ENCODE data around the gene NIPAL1. TPM values are rescaled to one million over a fixed set of nuclear protein-coding genes. Genes with fewer than 3 reads are reported as not detected.

NIPAL1 gene
- polyA plus RNA-seq, 3 donors, result 0.13 to 0.22 TPM; not detected in 1

GRCh38 chr4:48021100-48021499, 4.5 kb downstream of the NIPAL1 start:
- no peaks in the 10 kb centered on the region for H3K36me3 ChIP-seq (replicated peaks in 1 of 2; ENCODE audit: control insufficient read depth in 1 of 2, insufficient read depth in 2 of 2, low read length in 2 of 2)
- Mint-ChIP-seq H3K27ac (no peak overlapping the region), H3K36me3 (no peaks in the 10 kb centered on the region), H3K27me3 (ENCODE audit: low read depth in 3 of 3) (peaks cover 36 to 56% (median 53%) of the 10 kb centered on the region in 3 donors), H3K4me1 (peaks cover 13% of the 10 kb centered on the region), H3K4me3 (no peak overlapping the region), H3K9me3 (peaks cover 0 to 4% (median 0%) of the 10 kb centered on the region in 7 donors)
- no peak overlapping the region for H3K4me3 ChIP-seq (replicated peaks in 1 of 3; ENCODE audit: low read depth in 2 of 3, low read length in 3 of 3)
- H2AFZ ChIP-seq (ENCODE audit: insufficient read depth, low read depth, low read length, poor library complexity, severe bottlenecking), result no peak overlapping the region
- peaks cover 36 to 41% of the 10 kb centered on the region in 2 donors for H3K27me3 ChIP-seq (ENCODE audit: control insufficient read depth in 2 of 2, insufficient read depth in 2 of 2, low read length in 2 of 2)
- H3K4me2 ChIP-seq (replicated peaks; ENCODE audit: extremely low read depth, low read length, poor library complexity, severe bottlenecking), result no peak overlapping the region
- peaks cover 11 to 15% of the 10 kb centered on the region in 2 donors for H3K4me1 ChIP-seq (ENCODE audit: control insufficient read depth in 1 of 2, insufficient read depth in 2 of 2, low read length in 2 of 2)
- no CpG with 5 or more reads among the region's 1 CpG for whole genome bisulfite sequencing (ENCODE audit: insufficient coverage)
- no peak overlapping the region for H3K27ac ChIP-seq (ENCODE audit: low read depth in 1 of 2, low read length in 2 of 2)
- no peak for TF ChIP-seq CTCF (IDR thresholded peaks at IDR 0.05)
- DNase-seq, result no peak
- intact Hi-C loops (cut with micrococcal nuclease), result no loop called here
- H3K79me2 ChIP-seq (ENCODE audit: insufficient read depth, low read length), result no peaks in the 10 kb centered on the region
- H3K9me3 ChIP-seq (replicated peaks in 1 of 2; ENCODE audit: control insufficient read depth in 1 of 2, insufficient read depth in 1 of 2, low read length in 2 of 2), result peaks cover 0 to 7% of the 10 kb centered on the region in 2 donors
- H4K20me1 ChIP-seq (ENCODE audit: insufficient read depth, low read length), result no peaks in the 10 kb centered on the region
- H3K9ac ChIP-seq (ENCODE audit: insufficient read depth, low read length, poor library complexity, severe bottlenecking), result no peak overlapping the region

DNA sequence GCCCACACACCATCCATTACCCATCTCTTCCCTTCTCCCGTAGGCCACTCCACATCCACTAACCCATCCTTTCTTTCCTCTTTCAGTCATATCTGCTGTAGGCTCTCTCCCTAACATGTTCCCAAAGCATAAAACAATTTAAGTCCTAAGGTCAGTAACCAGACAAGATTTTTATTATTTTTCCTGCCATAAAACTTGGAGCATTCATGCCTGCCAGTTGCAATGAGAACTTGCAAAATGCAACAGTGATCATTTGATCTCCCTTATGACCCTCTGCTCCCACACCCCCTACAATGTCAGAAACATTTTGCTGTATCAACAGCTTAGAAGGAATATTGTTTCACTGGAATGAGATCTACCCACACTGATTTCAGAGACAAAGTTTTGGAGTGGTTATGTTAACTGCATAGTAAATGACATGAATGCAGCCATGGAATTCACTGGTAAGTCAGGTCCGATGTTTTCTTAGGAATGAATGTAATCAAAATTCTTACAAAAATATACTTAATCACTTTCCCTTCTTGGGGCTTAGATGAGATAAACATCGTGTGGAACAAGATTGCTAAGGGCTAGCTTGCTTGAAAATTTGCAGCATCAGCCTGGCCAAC, 5.7 kb downstream of the NIPAL1 start:
- Histone ChIP-seq H3K4me3 (replicated peaks in 1 of 3; ENCODE audit: low read depth in 2 of 3, low read length in 3 of 3) (no peak overlapping the region), H3K27ac (ENCODE audit: low read depth in 1 of 2, low read length in 2 of 2) (no peak overlapping the region), H3K4me2 (replicated peaks; ENCODE audit: extremely low read depth, low read length, poor library complexity, severe bottlenecking) (no peak overlapping the region), H3K9ac (ENCODE audit: insufficient read depth, low read length, poor library complexity, severe bottlenecking) (no peak overlapping the region), H3K36me3 (replicated peaks in 1 of 2; ENCODE audit: control insufficient read depth in 1 of 2, insufficient read depth in 2 of 2, low read length in 2 of 2) (no peaks in the 10 kb centered on the region), H3K79me2 (ENCODE audit: insufficient read depth, low read length) (no peaks in the 10 kb centered on the region), H3K9me3 (replicated peaks in 1 of 2; ENCODE audit: control insufficient read depth in 1 of 2, insufficient read depth in 1 of 2, low read length in 2 of 2) (peaks cover 0 to 3% of the 10 kb centered on the region in 2 donors), H3K4me1 (ENCODE audit: control insufficient read depth in 1 of 2, insufficient read depth in 2 of 2, low read length in 2 of 2) (peaks cover 2 to 3% of the 10 kb centered on the region in 2 donors), H3K27me3 (ENCODE audit: control insufficient read depth in 2 of 2, insufficient read depth in 2 of 2, low read length in 2 of 2) (peaks cover 30 to 31% of the 10 kb centered on the region in 2 donors), H2AFZ (ENCODE audit: insufficient read depth, low read depth, low read length, poor library complexity, severe bottlenecking) (no peak overlapping the region), H4K20me1 (ENCODE audit: insufficient read depth, low read length) (no peaks in the 10 kb centered on the region)
- WGBS (ENCODE audit: insufficient coverage), result 100% methylated on average over 1 of the region's 3 CpGs
- intact Hi-C loops (cut with micrococcal nuclease), result no loop called here
- no peak overlapping the region for H3K27ac Mint-ChIP-seq
- no peak for TF ChIP-seq CTCF (IDR thresholded peaks at IDR 0.05)
- H3K4me3 Mint-ChIP-seq, result no peak overlapping the region
- no peaks in the 10 kb centered on the region for H3K36me3 Mint-ChIP-seq
- H3K27me3 Mint-ChIP-seq (ENCODE audit: low read depth in 3 of 3), result peaks cover 28 to 44% (median 41%) of the 10 kb centered on the region in 3 donors
- H3K9me3 Mint-ChIP-seq, result peaks cover 0 to 4% (median 0%) of the 10 kb centered on the region in 7 donors
- H3K4me1 Mint-ChIP-seq, result peaks cover 3% of the 10 kb centered on the region
- no peak for DNase-seq
